Parathyroid adenoma (tissue), 2 donors: Measurements from ENCODE around the gene IL27RA.

Experiments used
- H2AFZ ChIP-seq: fragments of 300-600 bp; sonication (generic); one replicate; pipeline ENCODE4 v1.7.0; 2017; ENCODE audit warnings: antibody characterized with exemption, mild to moderate bottlenecking
- H3K27ac ChIP-seq: fragments of 300-600 bp; sonication (generic); one replicate; pipeline ENCODE4 v1.7.0; 2017
- H3K27me3 ChIP-seq: fragments of 300-600 bp; sonication (generic); one replicate; pipeline ENCODE4 v1.7.0; 2017; ENCODE audit warnings: low read length; ENCODE audit not compliant: control insufficient read depth, insufficient read depth
- H3K36me3 ChIP-seq: fragments of 300-600 bp; sonication (generic); one replicate; pipeline ENCODE4 v1.7.0; 2017; ENCODE audit warnings: low read length; ENCODE audit not compliant: control insufficient read depth, insufficient read depth
- H3K4me1 ChIP-seq: fragments of 300-600 bp; sonication (generic); one replicate; pipeline ENCODE4 v1.7.0; 2017; ENCODE audit warnings: control low read depth
- H3K4me2 ChIP-seq: fragments of 300-600 bp; sonication (generic); one replicate; pipeline ENCODE4 v1.7.0; 2017; ENCODE audit warnings: low read length
- H3K4me3 ChIP-seq: fragments of 300-600 bp; sonication (generic); one replicate; pipeline ENCODE4 v1.7.0; 2017; ENCODE audit warnings: low read depth, low read length
- H3K79me2 ChIP-seq: fragments of 300-600 bp; sonication (generic); one replicate; pipeline ENCODE4 v1.7.0; 2017; ENCODE audit warnings: control low read depth
- H3K9ac ChIP-seq: fragments of 300-600 bp; sonication (generic); one replicate; pipeline ENCODE4 v1.7.0; 2017; ENCODE audit warnings: mild to moderate bottlenecking
- H3K9me3 ChIP-seq: fragments of 300-600 bp; sonication (generic); one replicate; pipeline ENCODE4 v1.7.0; 2017; ENCODE audit warnings: low read length; ENCODE audit not compliant: control insufficient read depth
- TF ChIP-seq, protein P1 (sequence below): fragments of 300-600 bp; sonication (generic); IDR thresholded peaks from one replicate; pipeline ENCODE4 v1.7.0; 2017; ENCODE audit warnings: antibody characterized with exemption, mild to moderate bottlenecking
- donor health status: primary hyperparathyroidism.

The IL27RA gene

DNA sequence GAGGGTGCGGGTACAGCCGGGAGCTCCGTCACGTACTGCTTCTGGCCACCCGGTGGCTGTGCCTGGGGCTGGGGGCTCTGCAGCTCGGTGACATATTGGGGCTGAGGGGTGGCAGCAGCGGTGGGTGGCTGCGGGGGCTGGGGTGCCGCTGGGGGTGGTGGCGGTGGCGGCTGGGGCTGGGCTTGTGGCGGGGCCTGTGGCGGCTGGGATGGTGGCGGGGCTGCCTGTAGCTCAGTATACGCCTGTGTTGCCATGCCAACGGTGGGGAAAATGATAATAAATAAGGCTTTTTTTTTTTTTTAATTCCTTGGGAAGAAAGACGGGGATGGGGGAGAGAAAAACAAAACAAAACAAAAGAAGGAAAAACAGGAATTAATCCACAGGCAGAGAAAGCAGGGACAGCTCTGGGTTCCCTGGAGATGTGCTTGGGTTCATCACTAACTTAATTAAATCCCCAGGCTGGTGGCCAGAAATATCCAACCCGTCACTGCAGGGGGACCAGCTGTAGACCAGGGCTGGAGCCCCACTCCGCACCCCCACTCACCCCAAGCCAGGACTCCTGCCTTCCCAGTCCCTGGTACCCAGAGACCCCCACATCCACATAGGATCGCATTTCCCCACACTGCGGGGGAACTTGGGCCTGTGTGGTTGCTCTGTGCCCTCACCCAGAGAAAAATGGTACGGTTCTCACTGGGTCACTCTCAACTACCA is 37.8 kb upstream of the IL27RA start:
- no peaks in the 10 kb centered on the region for H3K9me3 ChIP-seq
- H3K9ac ChIP-seq: no peak overlapping the region

DNA sequence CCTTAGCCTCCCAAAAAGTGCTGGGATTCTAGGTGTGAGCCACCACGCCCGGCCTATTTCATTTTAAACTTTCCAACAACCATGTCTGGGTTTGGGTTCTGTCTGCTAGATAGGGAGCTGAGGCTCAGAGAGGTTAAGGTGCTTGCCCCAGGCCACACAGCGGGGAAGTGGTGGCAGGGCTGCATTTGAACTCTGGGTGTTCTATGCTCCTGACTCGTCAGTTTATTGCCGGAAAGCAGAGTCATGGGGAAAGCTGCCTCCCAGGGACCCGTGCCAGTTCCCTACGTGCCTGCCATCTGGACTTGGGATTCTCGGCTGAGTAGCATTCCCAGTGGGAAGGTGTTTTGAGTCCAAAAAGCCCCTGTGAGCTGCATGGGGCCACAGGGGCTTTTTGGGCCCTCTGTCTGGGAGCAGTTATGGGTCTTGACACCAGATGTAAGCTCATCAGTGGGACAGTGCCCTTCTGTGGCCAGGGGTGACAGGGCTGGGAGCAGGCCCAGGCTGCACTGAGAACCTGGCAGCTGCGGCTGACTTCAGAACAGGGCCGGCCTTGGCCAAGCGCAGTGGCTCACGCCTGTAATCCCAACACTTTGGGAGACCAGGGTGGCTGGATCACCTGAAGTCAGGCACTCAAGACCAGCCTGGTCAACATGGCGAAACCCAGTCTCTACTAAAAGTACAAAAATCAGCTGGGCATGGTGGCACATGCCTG is 36.4 kb upstream of the IL27RA start:
- Histone ChIP-seq H3K9me3 (no peaks in the 10 kb centered on the region), H3K79me2 (peaks cover 56% of the 10 kb centered on the region), H3K27ac (no peak overlapping the region), H3K4me2 (no peak overlapping the region), H3K4me3 (no peak overlapping the region), H3K36me3 (no peaks in the 10 kb centered on the region), H3K27me3 (no peaks in the 10 kb centered on the region), H3K4me1 (peaks cover 3% of the 10 kb centered on the region), H2AFZ (no peak overlapping the region), H3K9ac (no peak overlapping the region)
- TF ChIP-seq, protein P1, sequence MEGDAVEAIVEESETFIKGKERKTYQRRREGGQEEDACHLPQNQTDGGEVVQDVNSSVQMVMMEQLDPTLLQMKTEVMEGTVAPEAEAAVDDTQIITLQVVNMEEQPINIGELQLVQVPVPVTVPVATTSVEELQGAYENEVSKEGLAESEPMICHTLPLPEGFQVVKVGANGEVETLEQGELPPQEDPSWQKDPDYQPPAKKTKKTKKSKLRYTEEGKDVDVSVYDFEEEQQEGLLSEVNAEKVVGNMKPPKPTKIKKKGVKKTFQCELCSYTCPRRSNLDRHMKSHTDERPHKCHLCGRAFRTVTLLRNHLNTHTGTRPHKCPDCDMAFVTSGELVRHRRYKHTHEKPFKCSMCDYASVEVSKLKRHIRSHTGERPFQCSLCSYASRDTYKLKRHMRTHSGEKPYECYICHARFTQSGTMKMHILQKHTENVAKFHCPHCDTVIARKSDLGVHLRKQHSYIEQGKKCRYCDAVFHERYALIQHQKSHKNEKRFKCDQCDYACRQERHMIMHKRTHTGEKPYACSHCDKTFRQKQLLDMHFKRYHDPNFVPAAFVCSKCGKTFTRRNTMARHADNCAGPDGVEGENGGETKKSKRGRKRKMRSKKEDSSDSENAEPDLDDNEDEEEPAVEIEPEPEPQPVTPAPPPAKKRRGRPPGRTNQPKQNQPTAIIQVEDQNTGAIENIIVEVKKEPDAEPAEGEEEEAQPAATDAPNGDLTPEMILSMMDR: no peak

More for the DNA sequence above, 37.8 kb upstream of the IL27RA start:
- Histone ChIP-seq H3K4me2 (no peak overlapping the region), H3K27me3 (no peaks in the 10 kb centered on the region), H3K79me2 (peaks cover 44% of the 10 kb centered on the region), H3K36me3 (no peaks in the 10 kb centered on the region), H2AFZ (no peak overlapping the region), H3K4me3 (no peak overlapping the region), H3K4me1 (peaks cover 11% of the 10 kb centered on the region), H3K27ac (no peak overlapping the region)
- TF ChIP-seq, protein P1: no peak

DNA sequence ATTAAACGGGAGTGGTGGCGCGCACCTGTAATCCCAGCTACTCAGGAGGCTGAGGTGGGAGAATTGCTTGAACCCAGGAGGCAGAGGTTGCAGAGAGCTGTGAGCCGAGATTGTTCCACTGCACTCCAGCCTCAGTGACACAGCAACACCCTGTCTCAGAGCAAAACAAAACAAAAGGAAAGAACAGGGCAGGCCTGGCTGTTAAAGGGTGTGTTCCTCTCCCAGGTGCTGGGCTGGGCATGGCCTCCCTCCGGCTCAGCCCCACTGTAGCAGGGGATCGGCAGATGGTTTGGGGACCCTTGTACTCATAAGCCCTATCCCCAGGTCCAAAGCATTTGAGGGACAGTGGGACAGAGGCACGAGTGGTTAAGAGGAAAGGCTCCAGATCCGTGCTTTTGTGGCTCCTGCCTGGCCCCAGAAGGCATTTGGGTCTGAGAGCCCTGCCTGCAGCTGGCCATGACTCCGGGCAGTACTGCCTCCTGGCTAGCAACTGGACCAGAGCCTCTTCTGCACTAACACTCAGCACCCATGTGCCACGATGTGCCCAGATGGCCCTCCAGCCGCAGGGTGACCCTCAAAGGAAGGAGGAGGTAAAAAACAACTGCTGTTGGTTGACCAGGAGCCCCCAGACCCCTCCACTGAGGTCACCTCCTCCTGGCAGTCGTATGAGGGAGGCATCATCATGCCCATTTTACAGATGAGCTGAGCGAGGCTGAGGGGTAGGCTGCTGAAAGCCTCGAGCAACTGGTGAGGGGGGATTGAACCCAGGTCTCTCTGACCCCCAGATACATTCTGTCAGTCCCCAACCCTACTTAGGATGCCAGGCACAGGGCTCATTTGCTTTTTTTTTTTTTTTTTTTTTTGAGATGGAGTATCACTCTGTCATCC is 35.4 kb upstream of the IL27RA start:
- H3K79me2 ChIP-seq: peaks cover 65% of the 10 kb centered on the region
- H3K4me3 ChIP-seq: no peak overlapping the region
- no peaks in the 10 kb centered on the region for H3K36me3 ChIP-seq
- H3K4me1 ChIP-seq: peaks cover 10% of the 10 kb centered on the region
- H3K9me3 ChIP-seq: no peaks in the 10 kb centered on the region
- no peak overlapping the region for H3K27ac ChIP-seq
- no peaks in the 10 kb centered on the region for H3K27me3 ChIP-seq
- no peak overlapping the region for H3K9ac ChIP-seq
- TF ChIP-seq, protein P1: no peak
- H2AFZ ChIP-seq: no peak overlapping the region
- no peak overlapping the region for H3K4me2 ChIP-seq

DNA sequence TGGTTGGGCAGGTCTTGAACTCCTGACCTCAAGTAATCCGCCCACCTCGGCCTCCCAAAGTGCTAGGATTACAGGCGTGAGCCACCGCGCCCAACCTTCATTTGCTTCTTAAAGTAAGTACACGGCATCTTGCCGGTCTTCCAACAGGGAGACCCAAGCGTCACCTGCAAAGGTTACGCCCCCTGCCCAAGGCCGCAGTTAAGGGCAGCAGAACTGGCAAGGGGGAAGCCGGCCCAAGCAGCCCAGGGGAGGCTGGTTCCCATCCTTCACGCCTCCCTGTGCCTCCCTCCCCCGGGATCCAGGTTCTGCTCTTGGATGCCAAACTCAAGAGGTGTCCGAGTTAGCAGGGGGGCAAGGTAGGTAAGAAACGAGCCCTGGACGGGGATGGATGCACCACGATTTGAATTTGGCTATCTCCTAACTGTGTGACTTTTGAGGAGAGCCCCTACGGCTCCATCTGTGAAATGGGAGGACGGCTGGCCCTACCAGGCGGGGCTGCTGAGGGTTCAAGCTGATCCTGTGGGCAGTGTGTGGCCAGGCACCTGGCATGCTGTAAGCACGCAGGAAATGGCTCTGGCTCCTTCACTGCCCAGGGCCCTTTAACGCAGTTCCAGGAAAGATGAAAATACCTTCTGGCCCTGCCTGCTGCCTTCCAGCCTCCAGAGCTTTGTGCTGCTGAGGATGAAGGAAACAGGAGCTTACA is 34.5 kb upstream of the IL27RA start:
- Histone ChIP-seq H3K9ac (no peak overlapping the region), H3K9me3 (no peaks in the 10 kb centered on the region), H3K4me3 (no peak overlapping the region), H3K79me2 (peaks cover 71% of the 10 kb centered on the region), H3K4me1 (peaks cover 18% of the 10 kb centered on the region), H3K36me3 (no peaks in the 10 kb centered on the region), H3K27ac (no peak overlapping the region), H3K27me3 (no peaks in the 10 kb centered on the region), H2AFZ (no peak overlapping the region), H3K4me2 (no peak overlapping the region)
- TF ChIP-seq, protein P1: no peak
